NCI-H1105 treated with DMSO at 0.1 percent for 48 hours (cell line): Measurements from ENCODE around the gene AP5S1.
A peak's percentile ranks its signal among the peaks of the same experiment; 100 is the strongest.

Experiments
- DNase-seq: peaks from one replicate; lab custom pipeline; 2025; lab: John Stamatoyannopoulos, UW

Gene AP5S1

DNA sequence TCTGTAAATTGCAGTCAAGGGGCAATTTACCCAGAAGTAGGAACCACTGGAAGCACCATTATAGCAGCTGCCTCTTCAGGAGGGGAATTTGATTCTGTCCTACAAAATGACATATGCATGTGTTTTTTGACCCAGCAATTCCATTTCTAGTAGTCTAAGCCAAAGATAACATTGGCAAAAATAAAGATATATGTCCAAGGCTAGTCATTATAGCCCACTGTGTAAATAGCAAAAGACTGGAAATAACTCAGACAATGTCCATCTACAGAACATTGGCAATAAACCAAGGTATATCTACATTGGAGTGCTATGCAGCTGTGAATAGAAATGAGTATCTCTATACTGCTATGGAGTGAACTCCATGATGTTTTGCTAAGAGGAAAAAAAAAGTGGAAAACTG lies 56.3 kb downstream of the AP5S1 start:
- peak; percentile 27 for DNase-seq
